Right atrium auricular region (tissue), 2 donors: ENCODE measurements around the gene DNAH8. TPM values are rescaled to one million over a fixed set of nuclear protein-coding genes. Genes with fewer than 3 reads are reported as not detected.
A peak's percentile ranks its signal among the peaks of the same experiment; 100 is the strongest.

ENCODE experiments used
- DNase-seq: peaks from one replicate; pipeline ENCODE4 v3.0.0-alpha.2; 2019; ENCODE audit warnings: low spot score
- H3K27ac ChIP-seq, 2 donors: fragments of 200-600 bp; sonication (generic); 1 replicate in 1 of 2; 2 replicates in 1 of 2; pipeline ENCODE4 v1.5.1; 2016 to 2019
- H3K27me3 ChIP-seq, 2 donors: fragments of 200-600 bp; sonication (generic); one replicate each; pipeline versions ENCODE4 v1.5.1 to v1.6.0; 2017 to 2019
- H3K36me3 ChIP-seq: fragments of 200-600 bp; sonication (generic); one replicate; pipeline ENCODE4 v1.5.1; 2016
- H3K4me1 ChIP-seq, 2 donors: fragments of 200-600 bp; sonication (generic); one replicate each; pipeline versions ENCODE4 v1.5.1 to v1.6.0; 2017 to 2019
- H3K4me3 ChIP-seq, 2 donors: fragments of 200-600 bp; sonication (generic); 1 replicate in 1 of 2; 2 replicates in 1 of 2; pipeline ENCODE4 v1.5.1; 2017 to 2019; ENCODE audit warnings: mild to moderate bottlenecking in 1 of 2, moderate library complexity in 1 of 2
- H3K9me3 ChIP-seq, 2 donors: fragments of 200-600 bp; sonication (generic); one replicate each; pipeline ENCODE4 v1.5.1; 2019
- total RNA-seq, 2 donors: library from RNA; depleted of rRNA; stranded (reverse); fragments of >200 nt; gene quantifications; one replicate each; pipeline ENCODE4 v1.1.0, GENCODE V29; 2016
- TF ChIP-seq, protein P1 (sequence below), 2 donors: fragments of 200-600 bp; sonication (generic); IDR thresholded peaks; one replicate each; pipeline ENCODE4 v1.5.1; 2019; ENCODE audit warnings: antibody characterized with exemption in 2 of 2

Gene DNAH8
- total RNA-seq, 2 donors from 2014 or later, result 0.04 TPM; not detected in 1

DNA sequence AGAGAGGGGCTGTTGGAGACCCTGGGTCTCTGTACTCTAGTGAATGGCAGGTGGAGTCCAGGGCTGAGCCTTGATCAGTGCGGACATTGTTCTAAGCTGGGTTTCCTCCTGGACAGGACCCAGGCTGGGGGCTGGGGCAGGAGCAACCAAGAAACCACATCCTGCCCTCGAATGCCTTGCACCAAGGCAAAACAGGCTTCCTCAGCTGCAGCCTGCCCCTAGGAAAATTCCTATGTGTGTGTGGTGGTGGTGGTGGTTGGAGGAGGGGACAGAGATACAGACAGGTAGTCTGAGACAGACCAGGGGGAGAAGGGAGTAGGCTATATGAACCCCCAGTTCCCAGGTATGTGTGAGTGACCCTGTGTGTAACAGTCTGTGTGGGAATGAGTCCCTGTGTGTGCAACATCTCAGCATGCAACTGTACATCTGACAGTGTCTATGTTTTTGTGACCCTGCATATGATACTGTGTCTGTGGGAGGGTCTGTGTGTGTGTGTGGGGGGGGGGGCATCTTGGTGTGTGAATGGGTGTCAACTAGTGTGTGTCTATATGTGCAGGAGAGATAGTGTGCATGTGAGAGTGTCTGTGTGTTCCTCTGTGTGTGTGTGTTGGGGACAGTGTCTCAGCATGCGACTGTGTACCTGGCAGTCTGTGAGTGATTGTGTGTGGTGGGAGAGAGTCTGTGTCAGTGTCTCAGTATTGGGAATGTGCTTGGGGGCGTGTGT, 336.4 kb downstream of the DNAH8 start:
- TF ChIP-seq, protein P1, sequence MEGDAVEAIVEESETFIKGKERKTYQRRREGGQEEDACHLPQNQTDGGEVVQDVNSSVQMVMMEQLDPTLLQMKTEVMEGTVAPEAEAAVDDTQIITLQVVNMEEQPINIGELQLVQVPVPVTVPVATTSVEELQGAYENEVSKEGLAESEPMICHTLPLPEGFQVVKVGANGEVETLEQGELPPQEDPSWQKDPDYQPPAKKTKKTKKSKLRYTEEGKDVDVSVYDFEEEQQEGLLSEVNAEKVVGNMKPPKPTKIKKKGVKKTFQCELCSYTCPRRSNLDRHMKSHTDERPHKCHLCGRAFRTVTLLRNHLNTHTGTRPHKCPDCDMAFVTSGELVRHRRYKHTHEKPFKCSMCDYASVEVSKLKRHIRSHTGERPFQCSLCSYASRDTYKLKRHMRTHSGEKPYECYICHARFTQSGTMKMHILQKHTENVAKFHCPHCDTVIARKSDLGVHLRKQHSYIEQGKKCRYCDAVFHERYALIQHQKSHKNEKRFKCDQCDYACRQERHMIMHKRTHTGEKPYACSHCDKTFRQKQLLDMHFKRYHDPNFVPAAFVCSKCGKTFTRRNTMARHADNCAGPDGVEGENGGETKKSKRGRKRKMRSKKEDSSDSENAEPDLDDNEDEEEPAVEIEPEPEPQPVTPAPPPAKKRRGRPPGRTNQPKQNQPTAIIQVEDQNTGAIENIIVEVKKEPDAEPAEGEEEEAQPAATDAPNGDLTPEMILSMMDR (IDR thresholded peaks at IDR 0.05), result no peak
- H3K4me1 ChIP-seq, result peaks cover 0 to 14% of the 10 kb centered on the region in 2 donors
- H3K4me3 ChIP-seq, result no peak overlapping the region
- H3K36me3 ChIP-seq, result no peaks in the 10 kb centered on the region
- no peaks in the 10 kb centered on the region for H3K9me3 ChIP-seq
- DNase-seq, result no peak
- H3K27me3 ChIP-seq, result no peaks in the 10 kb centered on the region
- peak overlapping the region in 1 of 2 donors; percentile 10 for H3K27ac ChIP-seq

DNA sequence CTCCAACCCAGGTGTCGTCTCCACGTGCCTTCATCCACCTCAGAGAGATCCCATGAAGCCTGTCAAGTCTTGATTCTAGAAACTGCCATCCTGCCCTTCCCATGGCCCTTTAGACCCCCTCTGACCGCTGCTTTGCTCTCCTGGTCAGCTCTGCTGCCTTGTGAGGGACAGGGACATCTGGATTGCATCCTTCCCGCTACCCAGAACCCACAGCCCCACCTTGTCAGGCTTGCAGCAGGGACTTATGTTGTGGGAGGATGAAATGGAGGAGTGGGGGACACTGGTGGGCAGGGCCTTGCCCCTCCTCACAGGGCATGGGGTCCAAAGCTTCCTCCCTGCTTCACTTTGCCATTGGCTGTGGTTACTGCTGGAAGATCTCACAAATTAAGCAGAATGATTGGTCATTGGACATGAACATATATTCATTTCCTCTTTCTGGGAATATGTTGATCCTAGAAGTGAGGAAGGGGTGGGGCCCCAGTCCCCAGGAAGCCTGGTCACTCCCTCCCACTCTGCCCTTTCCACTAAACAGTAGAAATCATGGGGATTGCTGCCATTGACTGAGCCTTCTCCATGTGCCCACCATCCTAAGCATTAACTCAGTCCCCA, 338.0 kb downstream of the DNAH8 start:
- H3K27ac ChIP-seq, result no peak overlapping the region
- no peak for DNase-seq
- no peaks in the 10 kb centered on the region for H3K9me3 ChIP-seq
- no peak overlapping the region for H3K4me3 ChIP-seq
- H3K4me1 ChIP-seq, result peaks cover 0 to 14% of the 10 kb centered on the region in 2 donors
- no peaks in the 10 kb centered on the region for H3K27me3 ChIP-seq
- no peaks in the 10 kb centered on the region for H3K36me3 ChIP-seq
- TF ChIP-seq, protein P1 (IDR thresholded peaks at IDR 0.05), result no peak

DNA sequence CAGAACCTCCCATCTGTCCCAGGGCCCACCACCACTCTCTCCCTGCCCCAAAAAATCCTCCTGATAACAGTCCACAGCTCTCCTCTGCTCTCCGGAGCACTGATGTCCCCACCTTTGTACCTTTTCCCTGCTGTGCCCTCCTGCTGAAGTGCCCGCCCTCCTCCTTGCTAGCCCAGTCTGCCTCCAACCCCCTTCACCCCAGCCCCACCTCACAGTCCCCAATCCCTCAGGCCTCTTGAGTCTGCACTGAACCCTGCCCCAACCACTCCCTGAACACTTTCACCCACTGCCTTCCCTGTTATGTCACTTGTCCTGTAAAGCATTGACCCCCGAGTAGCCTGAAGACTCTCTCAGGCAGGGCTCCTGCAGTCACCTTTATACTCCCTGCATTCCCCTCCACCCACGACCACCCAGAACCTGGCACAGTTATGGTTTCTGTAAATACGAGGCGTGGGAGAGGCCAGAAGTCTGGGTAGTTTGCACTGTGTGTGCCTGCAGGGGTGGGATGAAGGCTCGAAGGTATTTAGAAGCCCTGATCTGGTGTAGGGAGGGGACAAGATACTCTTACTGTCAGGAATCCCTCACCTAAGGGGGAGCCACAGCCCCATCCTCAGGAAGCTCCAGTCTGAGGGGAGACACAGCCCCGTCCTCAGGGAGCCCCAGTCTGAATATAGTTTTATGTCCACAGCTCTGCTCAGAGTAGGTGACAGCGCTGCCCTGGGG, 338.9 kb downstream of the DNAH8 start:
- Histone ChIP-seq H3K9me3 (no peaks in the 10 kb centered on the region), H3K27ac (peak overlapping the region in 1 of 2 donors; percentile 16), H3K36me3 (no peaks in the 10 kb centered on the region), H3K4me3 (no peak overlapping the region), H3K27me3 (no peaks in the 10 kb centered on the region), H3K4me1 (peaks cover 0 to 5% of the 10 kb centered on the region in 2 donors)
- DNase-seq, result no peak
- TF ChIP-seq, protein P1 (IDR thresholded peaks at IDR 0.05), result no peak

DNA sequence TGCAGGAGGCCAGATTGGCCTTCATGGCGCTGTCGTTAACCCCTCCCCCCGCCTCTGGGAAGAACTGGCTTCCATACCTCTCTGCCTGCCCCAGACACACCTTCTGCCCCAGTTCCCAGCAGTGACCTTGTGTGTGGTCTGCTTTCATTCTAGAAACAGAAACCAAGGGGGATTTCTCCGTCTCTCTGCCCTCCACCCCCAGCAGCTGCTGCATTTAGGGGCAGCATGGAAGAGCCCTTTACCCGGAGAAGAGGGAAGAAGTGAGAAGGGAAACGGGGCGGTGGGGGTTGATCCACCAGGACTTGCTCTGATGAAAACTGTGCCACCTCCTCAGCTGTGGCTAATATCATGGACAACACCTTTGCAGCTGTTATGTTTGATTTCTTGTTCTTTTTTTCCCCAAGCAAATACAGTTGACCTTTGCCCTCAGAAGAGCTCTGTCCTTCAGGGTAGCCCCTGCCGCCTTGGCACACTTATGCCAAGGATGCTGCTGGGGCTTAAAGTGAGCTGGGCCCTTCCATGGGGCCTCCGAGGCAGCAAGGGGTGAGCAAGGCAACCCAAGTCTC, 339.5 kb downstream of the DNAH8 start:
- DNase-seq, result no peak
- H3K36me3 ChIP-seq, result no peaks in the 10 kb centered on the region
- peak overlapping the region in 1 of 2 donors; percentile 16 for H3K27ac ChIP-seq
- no peak overlapping the region for H3K4me3 ChIP-seq
- TF ChIP-seq, protein P1 (IDR thresholded peaks at IDR 0.05), result no peak
- H3K9me3 ChIP-seq, result no peaks in the 10 kb centered on the region
- no peaks in the 10 kb centered on the region for H3K27me3 ChIP-seq
- no peaks in the 10 kb centered on the region for H3K4me1 ChIP-seq

DNA sequence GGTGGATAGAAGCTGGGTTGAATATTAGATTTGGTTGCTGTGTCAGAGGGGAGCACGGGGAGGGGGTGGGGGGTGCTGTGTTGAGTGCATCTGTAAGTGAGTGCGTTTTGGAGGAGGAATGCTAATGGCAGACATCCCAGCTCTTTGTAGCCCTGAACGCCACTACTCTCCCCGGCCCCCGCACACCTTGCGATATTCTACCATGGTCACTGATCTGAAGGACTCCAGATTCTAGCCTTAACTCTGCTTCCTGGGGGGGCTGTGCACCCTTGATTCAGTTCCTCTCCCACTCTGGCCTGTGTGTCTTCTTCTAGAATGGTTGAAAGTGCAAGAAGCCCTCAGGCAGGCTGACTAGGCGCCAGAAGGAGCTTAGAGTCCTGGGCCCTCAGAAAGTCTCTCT, 340.6 kb downstream of the DNAH8 start:
- H3K4me1 ChIP-seq, result no peaks in the 10 kb centered on the region
- TF ChIP-seq, protein P1 (IDR thresholded peaks at IDR 0.05), result no peak
- DNase-seq, result no peak
- no peak overlapping the region for H3K27ac ChIP-seq
- no peak overlapping the region for H3K4me3 ChIP-seq
- H3K9me3 ChIP-seq, result no peaks in the 10 kb centered on the region
- H3K36me3 ChIP-seq, result no peaks in the 10 kb centered on the region
- no peaks in the 10 kb centered on the region for H3K27me3 ChIP-seq
